ENCODE data around the gene AMDHD1. TPM values are rescaled to one million over a fixed set of nuclear protein-coding genes. Genes with fewer than 3 reads are reported as not detected.

AMDHD1 gene
- total and polyA plus RNA-seq, 2 donors (not counting 3 experiments of a cell fraction or from before 2014, with no cell fraction given), result not detected

- no TSS peak for BruUV-seq (replicated peaks)
- Histone ChIP-seq H3K27me3 (ENCODE audit: control insufficient read depth in 2 of 2, insufficient read depth in 2 of 2, low read length in 2 of 2) (peaks cover 14 to 33% of the 10 kb centered on the region in 2 experiments), H3K9me1 (replicated peaks; ENCODE audit: control insufficient read depth, extremely low read depth, insufficient read depth, low read length) (no peaks in the 10 kb centered on the region), H3K27ac (ENCODE audit: insufficient read depth, low read depth, low read length) (no peak overlapping the region), H3K4me3 (replicated peaks in 1 of 3; ENCODE audit: insufficient read depth in 1 of 3, low read depth in 1 of 3, low read length in 3 of 3) (no peak overlapping the region), H3K9me3 (replicated peaks; ENCODE audit: control insufficient read depth, insufficient read depth, low read length) (no peaks in the 10 kb centered on the region), H2AFZ (ENCODE audit: low read depth, low read length) (no peak overlapping the region), H4K20me1 (replicated peaks; ENCODE audit: control insufficient read depth, extremely low read depth, insufficient read depth, low read length) (no peaks in the 10 kb centered on the region), H3K79me2 (ENCODE audit: control insufficient read depth, insufficient read depth, low read length) (no peaks in the 10 kb centered on the region), H3K4me1 (ENCODE audit: control insufficient read depth, extremely low read depth, insufficient read depth, low read length) (no peaks in the 10 kb centered on the region), H3K4me2 (ENCODE audit: insufficient read depth, low read length) (no peak overlapping the region), H3K36me3 (ENCODE audit: control insufficient read depth in 2 of 2, extremely low read depth in 1 of 2, insufficient read depth in 2 of 2, low read length in 2 of 2) (no peaks in the 10 kb centered on the region), H3K9ac (replicated peaks; ENCODE audit: extremely low read depth, insufficient read depth, low read length) (no peak overlapping the region)
- DNase-seq (ENCODE audit: low read depth, low spot score), result no peak
- POLR2A ChIA-PET, result interaction anchor here (0.6 kb wide), 1 partner anchor 292 kb away, joined by 3 read pairs; no protein-coding TSS in a partner anchor
- FAIRE-seq, result no peak
- dilution Hi-C loops (cut with MboI; ENCODE audit: extremely low pct_ligation_motif_present, low sequenced_read_pairs) (no loop called here), intact Hi-C loops (cut with micrococcal nuclease) (no loop called here)
- CTCF ChIA-PET, result interaction anchor here (4.4 kb wide), 1 partner anchor 11 kb away, joined by 29 read pairs; no protein-coding TSS in a partner anchor
- TF ChIP-seq MAX (IDR thresholded peaks at IDR 0.05; ENCODE audit: insufficient read depth, insufficient read length), result no peak
- no peak for TF ChIP-seq POLR2AphosphoS5 (IDR thresholded peaks at IDR 0.05; ENCODE audit: insufficient read depth, low read depth, low read length)
- TF ChIP-seq EZH2 (IDR thresholded peaks at IDR 0.05; ENCODE audit: borderline replicate concordance, low read depth, low read length, severe bottlenecking), result no peak
- no peak for TF ChIP-seq CTCF (IDR thresholded peaks at IDR 0.05; ENCODE audit: extremely low read depth in 1 of 2, insufficient read depth in 1 of 2, low read depth in 1 of 2, low read length in 2 of 2)
- TF ChIP-seq MYC (IDR thresholded peaks at IDR 0.05; ENCODE audit: low read depth, low read length), result no peak
Observed at GRCh38 chr12:95988506-95989275, 45.6 kb downstream of the AMDHD1 start.
